GM12873 (cell line): ENCODE results near the gene PNLDC1.

Experiments used
- TF ChIP-seq, protein P1 (sequence below): IDR thresholded peaks from 2 replicates; pipeline ENCODE4 v1.5.1; 2012; ENCODE audit warnings: low read depth, mild to moderate bottlenecking, moderate library complexity, low read length, control low read depth; ENCODE audit not compliant: insufficient read depth; ENCODE audit errors: missing control alignments

PNLDC1 gene

DNA sequence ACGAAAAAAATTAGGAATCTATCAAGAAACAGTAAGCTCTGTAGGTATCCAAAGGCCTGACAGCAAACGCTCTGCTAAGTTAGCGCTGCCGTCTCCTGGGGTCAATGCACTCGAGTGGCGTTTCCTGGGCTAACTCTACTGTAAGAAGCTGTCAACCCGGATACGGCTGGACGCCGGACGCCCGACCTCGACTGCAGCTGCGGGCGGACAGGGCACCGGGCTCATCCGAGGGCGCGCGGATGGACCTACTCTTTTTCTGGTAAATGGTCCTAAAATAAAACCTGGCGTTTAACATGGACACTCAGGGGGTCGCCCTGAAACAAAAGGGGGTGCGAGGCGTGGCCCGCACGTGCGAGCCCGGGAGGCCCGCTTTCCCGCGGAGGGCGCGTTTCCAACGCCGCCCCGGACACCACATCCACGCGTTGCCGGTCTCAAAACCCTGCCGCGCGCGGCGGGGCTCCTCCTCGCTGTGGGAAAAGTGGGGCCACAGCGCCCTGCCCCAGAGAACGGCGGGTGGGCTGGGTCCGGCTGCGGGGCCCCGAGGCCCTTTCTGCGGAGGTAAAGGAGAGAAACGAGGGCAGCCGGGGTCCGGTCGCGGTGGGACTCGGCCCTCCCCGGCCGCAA is 11.2 kb upstream of the PNLDC1 start:
- TF ChIP-seq, protein P1, sequence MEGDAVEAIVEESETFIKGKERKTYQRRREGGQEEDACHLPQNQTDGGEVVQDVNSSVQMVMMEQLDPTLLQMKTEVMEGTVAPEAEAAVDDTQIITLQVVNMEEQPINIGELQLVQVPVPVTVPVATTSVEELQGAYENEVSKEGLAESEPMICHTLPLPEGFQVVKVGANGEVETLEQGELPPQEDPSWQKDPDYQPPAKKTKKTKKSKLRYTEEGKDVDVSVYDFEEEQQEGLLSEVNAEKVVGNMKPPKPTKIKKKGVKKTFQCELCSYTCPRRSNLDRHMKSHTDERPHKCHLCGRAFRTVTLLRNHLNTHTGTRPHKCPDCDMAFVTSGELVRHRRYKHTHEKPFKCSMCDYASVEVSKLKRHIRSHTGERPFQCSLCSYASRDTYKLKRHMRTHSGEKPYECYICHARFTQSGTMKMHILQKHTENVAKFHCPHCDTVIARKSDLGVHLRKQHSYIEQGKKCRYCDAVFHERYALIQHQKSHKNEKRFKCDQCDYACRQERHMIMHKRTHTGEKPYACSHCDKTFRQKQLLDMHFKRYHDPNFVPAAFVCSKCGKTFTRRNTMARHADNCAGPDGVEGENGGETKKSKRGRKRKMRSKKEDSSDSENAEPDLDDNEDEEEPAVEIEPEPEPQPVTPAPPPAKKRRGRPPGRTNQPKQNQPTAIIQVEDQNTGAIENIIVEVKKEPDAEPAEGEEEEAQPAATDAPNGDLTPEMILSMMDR = no peak

- TF ChIP-seq, protein P1 = no peak
Measured at GRCh38 chr6:159789377-159790148, 10.5 kb upstream of the PNLDC1 start, which contains the start of gene TCP1. TCP1 (minus strand) TSS chr6:159789602; CDS start chr6:159789468, 134 bp downstream.

- TF ChIP-seq, protein P1 = no peak
Measured at GRCh38 chr6:159790149-159790955, 9.7 kb upstream of the PNLDC1 start, which contains the start of gene MRPL18. MRPL18 (plus strand) TSS chr6:159790467; CDS start chr6:159790588, 121 bp downstream.

GRCh38 chr6:159790956-159791598 is 9.0 kb upstream of the PNLDC1 start:
- TF ChIP-seq, protein P1 = no peak

- TF ChIP-seq, protein P1 = no peak
Measured at GRCh38 chr6:159797554-159797953, 2.5 kb upstream of the PNLDC1 start.

DNA sequence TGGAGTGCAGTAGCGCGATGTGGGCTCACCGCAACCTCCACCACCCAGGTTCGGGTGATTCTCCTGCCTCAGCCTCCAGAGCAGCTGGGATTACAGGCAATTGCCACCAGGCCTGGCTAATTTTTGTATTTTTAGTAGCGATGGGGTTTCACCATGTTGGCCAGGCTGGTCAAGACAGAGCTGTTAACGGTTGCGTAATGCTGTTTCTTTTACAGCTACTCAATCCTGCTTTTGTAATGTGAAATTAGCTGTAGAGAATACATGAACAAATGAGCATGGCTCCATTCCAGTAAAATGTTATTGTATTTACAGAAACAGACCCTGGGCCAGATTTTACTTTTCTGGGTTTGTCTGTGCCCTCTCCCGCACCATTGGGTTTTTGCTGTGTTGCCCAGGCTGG is 1.9 kb downstream of the PNLDC1 start:
- TF ChIP-seq, protein P1 = no peak
